ENCODE measurements around the gene WDFY4. TPM values are rescaled to one million over a fixed set of nuclear protein-coding genes. Genes with fewer than 3 reads are reported as not detected.

The WDFY4 gene
- total and polyA plus RNA-seq, 2 experiments from 2014 or later: not detected

DNA sequence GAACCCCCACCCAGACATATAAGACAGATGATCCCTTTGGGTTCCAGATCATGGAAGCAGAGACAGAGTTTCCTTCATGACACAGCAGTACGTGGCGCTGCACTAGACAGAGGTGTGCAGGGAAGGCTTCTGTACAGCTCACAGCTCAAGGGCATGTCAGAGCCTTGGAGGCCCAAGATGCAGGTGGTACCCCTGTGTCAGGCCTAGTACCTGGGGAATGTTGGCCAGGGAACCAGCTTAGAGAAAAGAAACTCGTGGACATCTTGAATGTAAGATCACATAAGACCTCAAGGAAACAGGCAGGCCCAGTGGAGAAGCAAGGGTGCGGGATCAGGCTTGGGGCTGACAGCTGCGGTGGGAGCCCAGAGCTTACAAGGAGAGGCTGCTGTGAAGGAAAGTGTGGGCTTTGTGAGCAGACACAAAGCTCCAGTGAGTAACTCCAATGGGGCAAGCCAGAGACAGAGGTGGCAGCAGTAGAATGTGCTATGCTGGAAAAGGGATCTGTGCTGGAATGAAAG lies 91.4 kb downstream of the WDFY4 start:
- Histone ChIP-seq H3K27me3 (replicated peaks; ENCODE audit: insufficient read depth) (peaks cover 6% of the 10 kb centered on the region), H3K27ac (no peak overlapping the region), H3K9ac (no peak overlapping the region), H3K4me2 (ENCODE audit: unreplicated experiment) (no peak overlapping the region), H3F3A (ENCODE audit: insufficient read depth) (no peaks in the 10 kb centered on the region), H3K9me3 (ENCODE audit: low read depth) (no peaks in the 10 kb centered on the region), H3K79me2 (ENCODE audit: insufficient read depth) (no peaks in the 10 kb centered on the region), H4K20me1 (ENCODE audit: insufficient read depth) (no peaks in the 10 kb centered on the region), H2AFZ (no peak overlapping the region), H3K9me2 (ENCODE audit: insufficient read depth) (no peaks in the 10 kb centered on the region), H3K4me1 (ENCODE audit: insufficient read depth) (no peaks in the 10 kb centered on the region), H3K4me3 (no peak overlapping the region), H3K36me3 (ENCODE audit: low read depth) (no peaks in the 10 kb centered on the region)
- in situ Hi-C loops (cut with MboI): no loop called here
- TF ChIP-seq EZH2phosphoT487 (IDR thresholded peaks at IDR 0.05; ENCODE audit: insufficient read depth, low read depth) (no peak), EZH2 (IDR thresholded peaks at IDR 0.05; ENCODE audit: insufficient read depth, poor library complexity, severe bottlenecking) (no peak)
- 67 to 69% methylated on average over 5 of the region's 5 CpGs for WGBS, 2 experiments (ENCODE audit: low coverage in 1 of 2, low lambda C conversion rate in 2 of 2, missing lambda C conversion rate in 2 of 2)
- DNase-seq: no peak

DNA sequence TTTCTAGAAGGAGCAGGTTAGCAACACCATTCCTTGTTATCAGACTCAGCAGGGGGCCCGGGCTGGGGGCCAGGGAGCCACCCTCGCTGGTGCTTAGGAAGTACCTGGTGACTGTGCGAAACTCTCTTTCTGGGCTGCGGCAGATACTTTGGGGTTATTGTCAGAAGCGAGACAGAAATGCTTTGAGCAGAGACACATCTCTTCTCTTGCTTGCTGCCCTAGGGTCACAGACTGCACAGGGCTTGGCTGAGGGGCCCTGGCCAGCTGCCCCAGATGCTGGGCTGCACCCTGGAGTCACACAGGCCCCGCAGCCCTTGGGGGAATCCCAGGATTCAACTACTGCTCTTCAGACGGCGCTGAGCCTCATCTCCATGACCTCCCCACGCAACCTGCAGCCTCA lies 91.9 kb downstream of the WDFY4 start:
- H3K4me2 ChIP-seq (ENCODE audit: unreplicated experiment): no peak overlapping the region

DNA sequence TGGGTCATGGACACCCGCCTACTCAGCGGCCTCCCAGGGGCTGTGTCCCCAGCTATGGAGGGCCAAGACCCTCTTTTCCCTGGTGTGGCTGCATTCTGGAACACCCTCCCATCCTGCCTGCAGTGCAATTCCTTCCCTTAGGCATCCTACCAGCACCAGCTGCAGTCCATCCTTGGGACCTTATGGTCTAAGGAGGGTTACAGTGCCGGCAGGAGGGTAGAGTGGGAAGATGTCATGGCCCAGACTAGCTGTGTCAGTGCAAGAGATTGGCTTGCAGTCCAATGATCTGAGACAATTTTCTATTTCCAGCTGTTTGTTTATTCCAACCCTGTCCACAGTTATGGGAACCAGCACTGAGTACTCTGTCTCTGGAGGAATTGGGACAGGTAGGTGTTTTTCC lies 92.4 kb downstream of the WDFY4 start:
- Histone ChIP-seq H4K20me1 (ENCODE audit: insufficient read depth) (no peaks in the 10 kb centered on the region), H3K27me3 (replicated peaks; ENCODE audit: insufficient read depth) (peaks cover 16% of the 10 kb centered on the region), H3K9me2 (ENCODE audit: insufficient read depth) (no peaks in the 10 kb centered on the region), H3K4me2 (ENCODE audit: unreplicated experiment) (no peak overlapping the region), H3K9ac (no peak overlapping the region), H3K4me3 (no peak overlapping the region), H3K36me3 (ENCODE audit: low read depth) (no peaks in the 10 kb centered on the region), H3K79me2 (ENCODE audit: insufficient read depth) (no peaks in the 10 kb centered on the region), H2AFZ (no peak overlapping the region), H3K9me3 (ENCODE audit: low read depth) (no peaks in the 10 kb centered on the region), H3K4me1 (ENCODE audit: insufficient read depth) (no peaks in the 10 kb centered on the region), H3F3A (ENCODE audit: insufficient read depth) (no peaks in the 10 kb centered on the region), H3K27ac (no peak overlapping the region)
- TF ChIP-seq EZH2phosphoT487 (IDR thresholded peaks at IDR 0.05; ENCODE audit: insufficient read depth, low read depth) (no peak), EZH2 (IDR thresholded peaks at IDR 0.05; ENCODE audit: insufficient read depth, poor library complexity, severe bottlenecking) (no peak)
- in situ Hi-C loops (cut with MboI): no loop called here
- no peak for DNase-seq
- 66 to 72% methylated on average over 3 of the region's 3 CpGs for WGBS, 2 experiments (ENCODE audit: low coverage in 1 of 2, low lambda C conversion rate in 2 of 2, missing lambda C conversion rate in 2 of 2)

More for the DNA sequence above, 91.9 kb downstream of the WDFY4 start:
- Histone ChIP-seq H3K9me2 (ENCODE audit: insufficient read depth) (no peaks in the 10 kb centered on the region), H3K79me2 (ENCODE audit: insufficient read depth) (no peaks in the 10 kb centered on the region), H4K20me1 (ENCODE audit: insufficient read depth) (no peaks in the 10 kb centered on the region), H3K36me3 (ENCODE audit: low read depth) (no peaks in the 10 kb centered on the region), H2AFZ (no peak overlapping the region), H3K27ac (no peak overlapping the region), H3K4me3 (no peak overlapping the region), H3K9ac (no peak overlapping the region), H3K27me3 (replicated peaks; ENCODE audit: insufficient read depth) (peaks cover 10% of the 10 kb centered on the region), H3F3A (ENCODE audit: insufficient read depth) (no peaks in the 10 kb centered on the region), H3K4me1 (ENCODE audit: insufficient read depth) (no peaks in the 10 kb centered on the region), H3K9me3 (ENCODE audit: low read depth) (no peaks in the 10 kb centered on the region)
- DNase-seq: no peak
- WGBS, 2 experiments (ENCODE audit: low coverage in 1 of 2, low lambda C conversion rate in 2 of 2, missing lambda C conversion rate in 2 of 2): 57 to 62% methylated on average over 9 of the region's 9 CpGs
- in situ Hi-C loops (cut with MboI): no loop called here
- no peak for TF ChIP-seq EZH2 (IDR thresholded peaks at IDR 0.05; ENCODE audit: insufficient read depth, poor library complexity, severe bottlenecking)
- no peak for TF ChIP-seq EZH2phosphoT487 (IDR thresholded peaks at IDR 0.05; ENCODE audit: insufficient read depth, low read depth)

DNA sequence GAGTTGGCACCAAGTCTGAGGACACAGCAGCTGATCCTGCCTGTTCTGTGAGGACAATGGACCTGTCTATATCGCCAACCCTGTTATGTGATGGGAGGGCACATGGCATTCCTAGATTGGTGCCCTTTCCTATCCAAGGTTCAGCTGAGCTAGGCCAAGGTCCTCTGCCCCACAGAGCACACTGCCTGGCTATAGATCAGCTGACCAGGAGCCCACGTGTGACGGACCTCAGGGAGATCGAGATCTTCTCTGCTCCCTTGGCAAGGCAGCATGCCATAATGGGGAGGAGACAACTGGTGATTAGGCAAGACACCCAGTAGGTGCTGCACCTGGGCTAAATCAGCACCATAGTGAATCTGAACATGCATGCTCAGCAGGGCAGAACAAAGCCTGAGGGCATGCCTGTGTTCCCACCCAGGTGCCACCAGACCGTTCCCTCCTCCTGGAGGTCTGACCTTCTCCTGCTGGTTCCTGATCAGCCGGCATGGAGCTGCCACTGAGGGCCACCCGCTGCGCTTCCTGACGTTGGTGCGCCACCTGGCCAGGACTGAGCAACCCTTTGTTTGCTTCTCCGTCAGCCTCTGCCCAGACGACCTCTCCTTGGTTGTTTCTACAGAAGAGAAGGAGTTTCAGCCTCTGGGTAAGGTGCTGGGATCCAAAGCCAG lies 93.7 kb downstream of the WDFY4 start:
- H3K27me3 ChIP-seq (replicated peaks; ENCODE audit: insufficient read depth): peaks cover 16% of the 10 kb centered on the region
- no peaks in the 10 kb centered on the region for H3K36me3 ChIP-seq (ENCODE audit: low read depth)
- no peaks in the 10 kb centered on the region for H3K9me2 ChIP-seq (ENCODE audit: insufficient read depth)
- H3K4me1 ChIP-seq (ENCODE audit: insufficient read depth): no peaks in the 10 kb centered on the region
- no peak for TF ChIP-seq EZH2phosphoT487 (IDR thresholded peaks at IDR 0.05; ENCODE audit: insufficient read depth, low read depth)
- TF ChIP-seq EZH2 (IDR thresholded peaks at IDR 0.05; ENCODE audit: insufficient read depth, poor library complexity, severe bottlenecking): no peak
- H3K79me2 ChIP-seq (ENCODE audit: insufficient read depth): no peaks in the 10 kb centered on the region
- no peak overlapping the region for H3K9ac ChIP-seq
- no peak for DNase-seq
- H3K27ac ChIP-seq: no peak overlapping the region
- H4K20me1 ChIP-seq (ENCODE audit: insufficient read depth): no peaks in the 10 kb centered on the region
- H3F3A ChIP-seq (ENCODE audit: insufficient read depth): no peaks in the 10 kb centered on the region
- no peak overlapping the region for H3K4me3 ChIP-seq
- no peak overlapping the region for H2AFZ ChIP-seq
- no peak overlapping the region for H3K4me2 ChIP-seq (ENCODE audit: unreplicated experiment)
- 72 to 74% methylated on average over 12 of the region's 12 CpGs for WGBS, 2 experiments (ENCODE audit: low coverage in 1 of 2, low lambda C conversion rate in 2 of 2, missing lambda C conversion rate in 2 of 2)
- in situ Hi-C loops (cut with MboI): no loop called here
- no peaks in the 10 kb centered on the region for H3K9me3 ChIP-seq (ENCODE audit: low read depth)
